Testis (tissue), 2 donors: ENCODE data around the gene CTNNA2.

Experiments
- POLR2A ChIP-seq: fragments of 450-650 bp; IDR thresholded peaks from one replicate; pipeline ENCODE4 v1.6.1; 2017; ENCODE audit warnings: antibody characterized with exemption, mild to moderate bottlenecking, moderate library complexity
- TF ChIP-seq, protein P1 (sequence below), 3 experiments: fragments of 450-650 bp in 2 of 3; fragments of 200-600 bp in 1 of 3; sonication (generic) in 1 of 3; IDR thresholded peaks; one replicate each; pipeline ENCODE4 v1.5.1; 2016 to 2019; ENCODE audit warnings: antibody characterized with exemption in 3 of 3, mild to moderate bottlenecking in 2 of 3, moderate library complexity in 1 of 3

DNA sequence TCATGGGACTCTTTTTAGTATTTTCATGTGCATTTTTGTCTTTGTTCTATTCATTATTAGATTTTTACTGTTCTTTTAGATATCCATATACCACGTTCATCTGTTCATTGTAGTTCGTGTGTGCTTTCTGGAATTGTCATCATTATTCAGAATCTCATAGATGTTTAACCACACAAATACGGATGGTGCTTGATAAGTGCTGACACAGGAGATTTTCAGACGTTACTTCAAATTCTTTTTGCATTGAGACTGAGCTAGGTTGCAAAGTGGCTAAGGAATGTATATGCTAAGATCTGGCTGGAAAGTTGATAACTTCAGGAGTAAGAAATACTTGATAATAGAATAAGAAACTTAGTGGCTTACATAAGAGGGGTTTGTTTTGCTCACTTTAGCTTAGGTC, 153.6 kb downstream of the CTNNA2 start:
- TF ChIP-seq, protein P1, sequence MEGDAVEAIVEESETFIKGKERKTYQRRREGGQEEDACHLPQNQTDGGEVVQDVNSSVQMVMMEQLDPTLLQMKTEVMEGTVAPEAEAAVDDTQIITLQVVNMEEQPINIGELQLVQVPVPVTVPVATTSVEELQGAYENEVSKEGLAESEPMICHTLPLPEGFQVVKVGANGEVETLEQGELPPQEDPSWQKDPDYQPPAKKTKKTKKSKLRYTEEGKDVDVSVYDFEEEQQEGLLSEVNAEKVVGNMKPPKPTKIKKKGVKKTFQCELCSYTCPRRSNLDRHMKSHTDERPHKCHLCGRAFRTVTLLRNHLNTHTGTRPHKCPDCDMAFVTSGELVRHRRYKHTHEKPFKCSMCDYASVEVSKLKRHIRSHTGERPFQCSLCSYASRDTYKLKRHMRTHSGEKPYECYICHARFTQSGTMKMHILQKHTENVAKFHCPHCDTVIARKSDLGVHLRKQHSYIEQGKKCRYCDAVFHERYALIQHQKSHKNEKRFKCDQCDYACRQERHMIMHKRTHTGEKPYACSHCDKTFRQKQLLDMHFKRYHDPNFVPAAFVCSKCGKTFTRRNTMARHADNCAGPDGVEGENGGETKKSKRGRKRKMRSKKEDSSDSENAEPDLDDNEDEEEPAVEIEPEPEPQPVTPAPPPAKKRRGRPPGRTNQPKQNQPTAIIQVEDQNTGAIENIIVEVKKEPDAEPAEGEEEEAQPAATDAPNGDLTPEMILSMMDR (IDR thresholded peaks at IDR 0.05): no peak
- TF ChIP-seq POLR2A: no peak
